ENCODE measurements around the gene PTPN1.
A peak's percentile ranks its signal among the peaks of the same experiment; 100 is the strongest.
"Not testable (repeated sequence)": the region's sequence is repeated elsewhere in the genome, so short reads cannot be mapped to it uniquely, and the experiment has no call there.

Gene PTPN1

GRCh38 chr20:50501972-50502745, 8.0 kb upstream of the PTPN1 start:
- in situ Hi-C loops (cut with MboI; ENCODE audit: low pct_unique_long_range_greater_than_20kb, low sequenced_read_pairs, unreplicated experiment), result no loop called here
- no peak for TF ChIP-seq CTCF (IDR thresholded peaks at IDR 0.05; ENCODE audit: extremely low read depth, insufficient read depth, missing control alignments)
- DNase-seq (ENCODE audit: low spot score), result no peak

GRCh38 chr20:50504231-50504823, 5.9 kb upstream of the PTPN1 start:
- DNase-seq (ENCODE audit: low spot score), result no peak
- in situ Hi-C loops (cut with MboI; ENCODE audit: low pct_unique_long_range_greater_than_20kb, low sequenced_read_pairs, unreplicated experiment), result no loop called here
- peak; percentile 42 for TF ChIP-seq CTCF (IDR thresholded peaks at IDR 0.05; ENCODE audit: extremely low read depth, insufficient read depth, missing control alignments)

GRCh38 chr20:50506270-50506579, 4.0 kb upstream of the PTPN1 start:
- in situ Hi-C loops (cut with MboI; ENCODE audit: low pct_unique_long_range_greater_than_20kb, low sequenced_read_pairs, unreplicated experiment), result no loop called here
- no peak for DNase-seq (ENCODE audit: low spot score)
- no peak for TF ChIP-seq CTCF (IDR thresholded peaks at IDR 0.05; ENCODE audit: extremely low read depth, insufficient read depth, missing control alignments)

GRCh38 chr20:50507745-50508144, 2.4 kb upstream of the PTPN1 start:
- in situ Hi-C loops (cut with MboI; ENCODE audit: low pct_unique_long_range_greater_than_20kb, low sequenced_read_pairs, unreplicated experiment), result not testable (repeated sequence)

GRCh38 chr20:50508171-50508755, 1.9 kb upstream of the PTPN1 start:
- no peak for TF ChIP-seq CTCF (IDR thresholded peaks at IDR 0.05; ENCODE audit: extremely low read depth, insufficient read depth, missing control alignments)
- in situ Hi-C loops (cut with MboI; ENCODE audit: low pct_unique_long_range_greater_than_20kb, low sequenced_read_pairs, unreplicated experiment), result no loop called here
- DNase-seq (ENCODE audit: low spot score), result no peak

More at GRCh38 chr20:50507745-50508144, 2.4 kb upstream of the PTPN1 start:
- not testable (repeated sequence) for DNase-seq (ENCODE audit: low spot score)

- DNase-seq (ENCODE audit: low spot score), result no peak
- TF ChIP-seq CTCF (IDR thresholded peaks at IDR 0.05; ENCODE audit: extremely low read depth, insufficient read depth, missing control alignments), result no peak
- in situ Hi-C loops (cut with MboI; ENCODE audit: low pct_unique_long_range_greater_than_20kb, low sequenced_read_pairs, unreplicated experiment), result loop anchor here (10.0 kb wide), 1 partner anchor 64 kb away; no protein-coding TSS in a partner anchor
Measured at GRCh38 chr20:50510706-50511542, 741 bp downstream of the PTPN1 start.
